KMS-11 (cell line): ENCODE results near the gene CES3.

Experiments
- H2AFZ ChIP-seq: fragments of 200-600 bp; sonication (generic); 2 replicates; pipeline ENCODE4 v1.6.1; 2016; ENCODE audit warnings: antibody characterized with exemption, mixed run types, low read depth
- H3K27ac ChIP-seq: fragments of 200-600 bp; sonication (generic); 2 replicates; pipeline ENCODE4 v1.6.1; 2016; ENCODE audit warnings: mild to moderate bottlenecking, mixed run types
- H3K27me3 ChIP-seq: fragments of 200-600 bp; sonication (generic); 2 replicates; pipeline ENCODE4 v1.6.1; 2017; ENCODE audit warnings: mild to moderate bottlenecking, low read depth, mixed run types, moderate library complexity; ENCODE audit not compliant: insufficient read depth
- H3K36me3 ChIP-seq: fragments of 200-600 bp; sonication (generic); 2 replicates; pipeline ENCODE4 v1.6.1; 2017; ENCODE audit warnings: mild to moderate bottlenecking, mixed run types; ENCODE audit not compliant: insufficient read depth
- H3K4me1 ChIP-seq: fragments of 200-600 bp; sonication (generic); 2 replicates; pipeline ENCODE4 v1.6.1; 2016; ENCODE audit warnings: mild to moderate bottlenecking, low read depth, mixed run types; ENCODE audit not compliant: poor library complexity, severe bottlenecking
- H3K4me2 ChIP-seq: fragments of 200-600 bp; sonication (generic); 2 replicates; pipeline ENCODE4 v1.7.0; 2016; ENCODE audit warnings: mild to moderate bottlenecking, mixed run types
- H3K4me3 ChIP-seq: fragments of 200-600 bp; sonication (generic); IDR thresholded peaks from 2 replicates; pipeline ENCODE4 v1.6.1; 2017; ENCODE audit warnings: low read depth, low read length, mixed read lengths; ENCODE audit not compliant: insufficient read depth
- H3K79me2 ChIP-seq: fragments of 200-600 bp; sonication (generic); 2 replicates; pipeline ENCODE4 v1.6.1; 2016; ENCODE audit warnings: low read depth, mixed run types; ENCODE audit not compliant: insufficient read depth
- H3K9ac ChIP-seq: fragments of 200-600 bp; sonication (generic); 2 replicates; pipeline ENCODE4 v1.6.1; 2016; ENCODE audit warnings: mild to moderate bottlenecking, mixed run types
- H4K20me1 ChIP-seq: fragments of 200-600 bp; sonication (generic); 2 replicates; pipeline ENCODE4 v1.6.1; 2016; ENCODE audit warnings: mild to moderate bottlenecking, mixed run types; ENCODE audit not compliant: insufficient read depth
- TF ChIP-seq, protein P1 (sequence below): fragments of 200-600 bp; sonication (generic); conservative IDR thresholded peaks from 2 replicates; pipeline ENCODE4 v1.6.1; 2017; ENCODE audit warnings: low read depth, mild to moderate bottlenecking, antibody characterized with exemption, low read length, moderate library complexity, mixed read lengths

The CES3 gene

GRCh38 chr16:66983033-66983432, 22.0 kb downstream of the CES3 start:
- Histone ChIP-seq H4K20me1 (no peaks in the 10 kb centered on the region), H3K4me2 (no peak overlapping the region), H3K4me1 (peaks cover under 1% of the 10 kb centered on the region), H3K36me3 (no peaks in the 10 kb centered on the region), H3K79me2 (no peaks in the 10 kb centered on the region), H3K9ac (no peak overlapping the region), H3K27me3 (no peaks in the 10 kb centered on the region), H3K27ac (no peak overlapping the region), H3K4me3 (no peak overlapping the region), H2AFZ (no peak overlapping the region)
- TF ChIP-seq, protein P1, sequence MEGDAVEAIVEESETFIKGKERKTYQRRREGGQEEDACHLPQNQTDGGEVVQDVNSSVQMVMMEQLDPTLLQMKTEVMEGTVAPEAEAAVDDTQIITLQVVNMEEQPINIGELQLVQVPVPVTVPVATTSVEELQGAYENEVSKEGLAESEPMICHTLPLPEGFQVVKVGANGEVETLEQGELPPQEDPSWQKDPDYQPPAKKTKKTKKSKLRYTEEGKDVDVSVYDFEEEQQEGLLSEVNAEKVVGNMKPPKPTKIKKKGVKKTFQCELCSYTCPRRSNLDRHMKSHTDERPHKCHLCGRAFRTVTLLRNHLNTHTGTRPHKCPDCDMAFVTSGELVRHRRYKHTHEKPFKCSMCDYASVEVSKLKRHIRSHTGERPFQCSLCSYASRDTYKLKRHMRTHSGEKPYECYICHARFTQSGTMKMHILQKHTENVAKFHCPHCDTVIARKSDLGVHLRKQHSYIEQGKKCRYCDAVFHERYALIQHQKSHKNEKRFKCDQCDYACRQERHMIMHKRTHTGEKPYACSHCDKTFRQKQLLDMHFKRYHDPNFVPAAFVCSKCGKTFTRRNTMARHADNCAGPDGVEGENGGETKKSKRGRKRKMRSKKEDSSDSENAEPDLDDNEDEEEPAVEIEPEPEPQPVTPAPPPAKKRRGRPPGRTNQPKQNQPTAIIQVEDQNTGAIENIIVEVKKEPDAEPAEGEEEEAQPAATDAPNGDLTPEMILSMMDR, result no peak

GRCh38 chr16:66984892-66985311, 23.8 kb downstream of the CES3 start:
- Histone ChIP-seq H2AFZ (no peak overlapping the region), H3K4me2 (no peak overlapping the region), H3K27ac (no peak overlapping the region), H4K20me1 (no peaks in the 10 kb centered on the region), H3K79me2 (no peaks in the 10 kb centered on the region), H3K4me1 (no peaks in the 10 kb centered on the region), H3K27me3 (no peaks in the 10 kb centered on the region), H3K9ac (no peak overlapping the region), H3K36me3 (no peaks in the 10 kb centered on the region), H3K4me3 (no peak overlapping the region)
- TF ChIP-seq, protein P1, result no peak

GRCh38 chr16:66986559-66986958, 25.5 kb downstream of the CES3 start:
- Histone ChIP-seq H3K36me3 (no peaks in the 10 kb centered on the region), H3K79me2 (no peaks in the 10 kb centered on the region), H3K4me3 (no peak overlapping the region), H2AFZ (no peak overlapping the region), H3K9ac (no peak overlapping the region), H3K4me2 (no peak overlapping the region), H3K4me1 (no peaks in the 10 kb centered on the region), H3K27ac (no peak overlapping the region), H4K20me1 (no peaks in the 10 kb centered on the region), H3K27me3 (no peaks in the 10 kb centered on the region)
- TF ChIP-seq, protein P1, result no peak

DNA sequence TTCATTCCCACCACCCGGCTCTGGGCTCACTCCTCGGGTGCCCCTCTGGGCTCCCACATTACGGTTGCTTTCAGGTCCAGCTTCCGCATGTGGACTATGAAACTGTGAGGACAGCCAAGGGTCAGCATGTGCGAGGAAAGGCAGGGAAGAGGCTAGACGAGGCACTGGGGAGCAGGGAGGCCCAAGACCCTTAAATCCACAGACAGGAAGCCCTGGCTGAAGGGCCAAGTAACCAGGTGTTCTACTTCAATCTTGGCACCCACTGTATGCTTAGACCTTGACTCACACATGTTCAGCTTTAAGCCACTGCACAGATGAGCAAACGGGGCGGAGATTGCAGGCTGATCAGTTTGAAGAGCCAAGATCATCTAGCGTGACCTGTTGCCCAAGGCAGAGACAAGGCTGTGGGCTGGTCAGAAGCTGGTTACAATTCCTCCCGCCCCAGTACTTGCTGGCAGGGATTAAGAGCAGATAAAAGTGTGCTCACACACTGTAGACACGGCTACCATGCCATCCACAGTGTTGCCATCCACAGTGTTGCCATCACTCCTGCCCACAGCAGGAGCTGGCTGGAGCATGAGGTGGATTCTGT, 27.2 kb downstream of the CES3 start, which contains the start of gene CES4A:
TSS of gene CES4A (plus strand) at position 393 of the 592 bp plus-strand sequence. CDS start at position 577, 184 bp downstream.
- Histone ChIP-seq H3K9ac (no peak within 1 kb of the TSS), H3K27ac (no peak within 1 kb of the TSS), H3K4me3 (no peak within 1 kb of the TSS), H2AFZ (no peak within 1 kb of the TSS), H3K79me2 (no peaks in the 10 kb centered on the region), H3K4me2 (no peak within 1 kb of the TSS), H3K36me3 (no peaks in the 10 kb centered on the region), H3K4me1 (no peaks in the 10 kb centered on the region), H3K27me3 (no peaks in the 10 kb centered on the region), H4K20me1 (no peaks in the 10 kb centered on the region)
- TF ChIP-seq, protein P1, result no peak
